HL-60 (cell line): Measurements from ENCODE around the gene NUBPL.
A peak's percentile ranks its signal among the peaks of the same experiment; 100 is the strongest.

Experiments used
- DNase-seq, 2 experiments: peaks; one replicate each; pipeline ENCODE4 v3.0.0-alpha.2; 2010 to 2020; ENCODE audit warnings: low read depth in 1 of 2, low spot score in 1 of 2
- H3K27ac ChIP-seq: fragments of 250-450 bp; sonication (Bioruptor Pico); replicated peaks from 2 replicates; pipeline ENCODE4 v1.5.1; 2020; ENCODE audit warnings: mild to moderate bottlenecking, moderate library complexity
- H3K27me3 ChIP-seq: fragments of 250-450 bp; sonication (Bioruptor Pico); 2 replicates; pipeline ENCODE4 v1.5.1; 2021; ENCODE audit warnings: mild to moderate bottlenecking, moderate library complexity; ENCODE audit not compliant: insufficient read depth, poor library complexity, severe bottlenecking
- H3K4me3 ChIP-seq: replicated peaks from 2 replicates; pipeline ENCODE4 v1.5.1; 2011; ENCODE audit warnings: mild to moderate bottlenecking, control low read depth, low read length; ENCODE audit not compliant: insufficient read depth
- CTCF ChIP-seq: IDR thresholded peaks from one replicate; pipeline ENCODE4 v1.5.1; 2011; ENCODE audit warnings: low read length, control low read depth, inconsistent platforms; ENCODE audit not compliant: insufficient read depth
- GABPA ChIP-seq: IDR thresholded peaks from 2 replicates; pipeline ENCODE4 v1.6.1; 2012; ENCODE audit warnings: low read depth
- POLR2AphosphoS5 ChIP-seq: IDR thresholded peaks from 2 replicates; pipeline ENCODE4 v1.6.1; 2012; ENCODE audit warnings: low read depth
- REST ChIP-seq: IDR thresholded peaks from 2 replicates; pipeline ENCODE4 v1.6.1; 2012; ENCODE audit warnings: low read depth; ENCODE audit not compliant: insufficient replicate concordance
- SPI1 ChIP-seq: IDR thresholded peaks from 2 replicates; pipeline ENCODE4 v1.6.1; 2012; ENCODE audit warnings: low read depth, mild to moderate bottlenecking, borderline replicate concordance

NUBPL gene

GRCh38 chr14:31568671-31569070 is 7.5 kb downstream of the NUBPL start:
- TF ChIP-seq REST (no peak), GABPA (no peak), POLR2AphosphoS5 (no peak), SPI1 (no peak), CTCF (no peak)
- Histone ChIP-seq H3K4me3 (no peak overlapping the region), H3K27ac (no peak overlapping the region), H3K27me3 (no peaks in the 10 kb centered on the region)
- DNase-seq, result peak in 1 of 2 experiments; percentile 10

GRCh38 chr14:31572955-31573354 is 11.8 kb downstream of the NUBPL start:
- Histone ChIP-seq H3K27me3 (no peaks in the 10 kb centered on the region), H3K4me3 (no peak overlapping the region), H3K27ac (no peak overlapping the region)
- TF ChIP-seq SPI1, result no peak
- TF ChIP-seq POLR2AphosphoS5, result no peak
- TF ChIP-seq GABPA, result no peak
- TF ChIP-seq REST, result no peak
- TF ChIP-seq CTCF, result no peak
- no peak for DNase-seq

- TF ChIP-seq GABPA (no peak), CTCF (no peak), POLR2AphosphoS5 (no peak), REST (no peak), SPI1 (no peak)
- no peaks in the 10 kb centered on the region for H3K27me3 ChIP-seq
These were observed 15.7 kb downstream of the NUBPL start for GRCh38 chr14:31576949-31577348.

More at GRCh38 chr14:31576949-31577348, 15.7 kb downstream of the NUBPL start:
- Histone ChIP-seq H3K4me3 (no peak overlapping the region), H3K27ac (no peak overlapping the region)
- no peak for DNase-seq
